ENCODE data around the gene HNRNPH1. TPM values are rescaled to one million over a fixed set of nuclear protein-coding genes. Genes with fewer than 3 reads are reported as not detected.

HNRNPH1 gene
- total RNA-seq, 1 experiment from 2014 or later: 865 TPM

DNA sequence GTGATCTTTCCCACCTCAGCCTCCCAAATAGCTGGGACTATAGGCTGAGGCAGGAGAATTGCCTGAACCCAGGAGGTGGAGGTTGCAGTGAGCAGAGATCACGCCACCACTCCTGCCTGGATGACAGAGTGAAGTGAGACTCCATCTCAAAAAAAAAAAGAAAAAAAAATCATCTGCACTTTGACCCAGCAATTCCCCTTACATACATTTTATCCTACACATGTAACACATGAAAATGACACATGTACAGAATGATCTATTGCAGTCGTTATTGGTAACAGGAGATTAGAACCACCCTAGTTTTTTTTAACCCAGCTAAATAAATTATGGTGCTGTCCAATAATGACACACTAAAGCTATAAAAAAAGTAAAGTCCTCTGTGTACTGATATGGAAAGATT lies 58.9 kb downstream of the HNRNPH1 start:
- DNase-seq (ENCODE audit: low spot score) (no peak), ATAC-seq (no peak)
- ChIA-PET CTCF (interaction anchor here (1.3 kb wide), 1 partner anchor 221 kb away, joined by 5 read pairs; no protein-coding TSS in a partner anchor), POLR2A (no interaction called here)
- Mint-ChIP-seq H3K4me1 (peaks cover 5% of the 10 kb centered on the region; the same call in 1 of the 2 replicates), H3K27me3 (ENCODE audit: low read depth) (no peaks in the 10 kb centered on the region), H3K4me3 (no peak overlapping the region), H3K9me3 (no peaks in the 10 kb centered on the region), H3K27ac (no peak overlapping the region), H3K36me3 (peaks cover 57% of the 10 kb centered on the region)
- no peak for TF ChIP-seq E2F4 (CRISPR knock-in tag; IDR thresholded peaks at IDR 0.05; ENCODE audit: borderline replicate concordance, low read depth)
- no peak for TF ChIP-seq ERG (CRISPR knock-in tag; IDR thresholded peaks at IDR 0.05)
- TF ChIP-seq, protein P1, sequence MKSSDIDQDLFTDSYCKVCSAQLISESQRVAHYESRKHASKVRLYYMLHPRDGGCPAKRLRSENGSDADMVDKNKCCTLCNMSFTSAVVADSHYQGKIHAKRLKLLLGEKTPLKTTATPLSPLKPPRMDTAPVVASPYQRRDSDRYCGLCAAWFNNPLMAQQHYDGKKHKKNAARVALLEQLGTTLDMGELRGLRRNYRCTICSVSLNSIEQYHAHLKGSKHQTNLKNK (CRISPR knock-in tag; IDR thresholded peaks at IDR 0.05): no peak
- TF ChIP-seq ATF1 (CRISPR knock-in tag; IDR thresholded peaks at IDR 0.05): no peak
- no peak for TF ChIP-seq FOXK1 (CRISPR knock-in tag; IDR thresholded peaks at IDR 0.05)
- TF ChIP-seq, protein P2, sequence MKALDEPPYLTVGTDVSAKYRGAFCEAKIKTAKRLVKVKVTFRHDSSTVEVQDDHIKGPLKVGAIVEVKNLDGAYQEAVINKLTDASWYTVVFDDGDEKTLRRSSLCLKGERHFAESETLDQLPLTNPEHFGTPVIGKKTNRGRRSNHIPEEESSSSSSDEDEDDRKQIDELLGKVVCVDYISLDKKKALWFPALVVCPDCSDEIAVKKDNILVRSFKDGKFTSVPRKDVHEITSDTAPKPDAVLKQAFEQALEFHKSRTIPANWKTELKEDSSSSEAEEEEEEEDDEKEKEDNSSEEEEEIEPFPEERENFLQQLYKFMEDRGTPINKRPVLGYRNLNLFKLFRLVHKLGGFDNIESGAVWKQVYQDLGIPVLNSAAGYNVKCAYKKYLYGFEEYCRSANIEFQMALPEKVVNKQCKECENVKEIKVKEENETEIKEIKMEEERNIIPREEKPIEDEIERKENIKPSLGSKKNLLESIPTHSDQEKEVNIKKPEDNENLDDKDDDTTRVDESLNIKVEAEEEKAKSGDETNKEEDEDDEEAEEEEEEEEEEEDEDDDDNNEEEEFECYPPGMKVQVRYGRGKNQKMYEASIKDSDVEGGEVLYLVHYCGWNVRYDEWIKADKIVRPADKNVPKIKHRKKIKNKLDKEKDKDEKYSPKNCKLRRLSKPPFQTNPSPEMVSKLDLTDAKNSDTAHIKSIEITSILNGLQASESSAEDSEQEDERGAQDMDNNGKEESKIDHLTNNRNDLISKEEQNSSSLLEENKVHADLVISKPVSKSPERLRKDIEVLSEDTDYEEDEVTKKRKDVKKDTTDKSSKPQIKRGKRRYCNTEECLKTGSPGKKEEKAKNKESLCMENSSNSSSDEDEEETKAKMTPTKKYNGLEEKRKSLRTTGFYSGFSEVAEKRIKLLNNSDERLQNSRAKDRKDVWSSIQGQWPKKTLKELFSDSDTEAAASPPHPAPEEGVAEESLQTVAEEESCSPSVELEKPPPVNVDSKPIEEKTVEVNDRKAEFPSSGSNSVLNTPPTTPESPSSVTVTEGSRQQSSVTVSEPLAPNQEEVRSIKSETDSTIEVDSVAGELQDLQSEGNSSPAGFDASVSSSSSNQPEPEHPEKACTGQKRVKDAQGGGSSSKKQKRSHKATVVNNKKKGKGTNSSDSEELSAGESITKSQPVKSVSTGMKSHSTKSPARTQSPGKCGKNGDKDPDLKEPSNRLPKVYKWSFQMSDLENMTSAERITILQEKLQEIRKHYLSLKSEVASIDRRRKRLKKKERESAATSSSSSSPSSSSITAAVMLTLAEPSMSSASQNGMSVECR (CRISPR knock-in tag; IDR thresholded peaks at IDR 0.05; ENCODE audit: borderline replicate concordance): no peak
- TF ChIP-seq, protein P3, sequence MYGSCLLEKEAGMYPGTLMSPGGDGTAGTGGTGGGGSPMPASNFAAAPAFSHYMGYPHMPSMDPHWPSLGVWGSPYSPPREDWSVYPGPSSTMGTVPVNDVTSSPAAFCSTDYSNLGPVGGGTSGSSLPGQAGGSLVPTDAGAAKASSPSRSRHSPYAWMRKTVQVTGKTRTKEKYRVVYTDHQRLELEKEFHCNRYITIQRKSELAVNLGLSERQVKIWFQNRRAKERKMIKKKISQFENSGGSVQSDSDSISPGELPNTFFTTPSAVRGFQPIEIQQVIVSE (CRISPR knock-in tag; IDR thresholded peaks at IDR 0.05; ENCODE audit: borderline replicate concordance): no peak
- TF ChIP-seq ESRRA (CRISPR knock-in tag; IDR thresholded peaks at IDR 0.05; ENCODE audit: borderline replicate concordance): no peak

Other genes with a start within 250 kb of the HNRNPH1 start
- gene RUFY1, start 73.1 kb downstream of the HNRNPH1 start, total RNA-seq (2021): 32.3 to 34.0 TPM (median 32.7 TPM) in 3 replicates
- 0.25 to 0.37 TPM (median 0.25 TPM) in 3 replicates for gene CBY3, start 57.4 kb upstream of the HNRNPH1 start, total RNA-seq (2021)
- 493 to 611 TPM (median 500 TPM) in 3 replicates for gene CANX, start 75.3 kb upstream of the HNRNPH1 start, total RNA-seq (2021)
- gene MAML1, start 109.2 kb upstream of the HNRNPH1 start, total RNA-seq (2021): 40.5 to 42.2 TPM (median 42.2 TPM) in 3 replicates
- gene LTC4S, start 170.3 kb upstream of the HNRNPH1 start, total RNA-seq (2021): 2.6 to 4.5 TPM (median 3.0 TPM) in 3 replicates
- gene MGAT4B, start 183.2 kb upstream of the HNRNPH1 start, total RNA-seq (2021): 127 to 151 TPM (median 135 TPM) in 3 replicates
- gene SQSTM1, start 197.2 kb upstream of the HNRNPH1 start, total RNA-seq (2021): 78.5 to 95.2 TPM (median 86.5 TPM) in 3 replicates
- gene MRNIP, start 235.1 kb upstream of the HNRNPH1 start, total RNA-seq (2021): 35.2 to 42.0 TPM (median 36.7 TPM) in 3 replicates